Mesenchymal stem cell (in vitro differentiated cells and primary cell): ENCODE results near the gene MTA3.

Experiments used
- DNase-seq: peaks from one replicate; pipeline ENCODE4 v3.0.0-alpha.2; 2013
- H2AFZ ChIP-seq: one replicate; pipeline ENCODE4 v1.6.1; 2013; ENCODE audit warnings: low read depth, mild to moderate bottlenecking, control low read depth, inconsistent platforms, low read length, moderate library complexity
- H2AK5ac ChIP-seq: 2 replicates; pipeline ENCODE4 v1.6.1; 2013; ENCODE audit warnings: low read length, moderate library complexity, mild to moderate bottlenecking, inconsistent platforms; ENCODE audit not compliant: severe bottlenecking
- H2BK120ac ChIP-seq: one replicate; pipeline ENCODE4 v1.6.1; 2013; ENCODE audit warnings: low read depth, mild to moderate bottlenecking, inconsistent platforms, low read length, moderate library complexity
- H2BK12ac ChIP-seq, 2 experiments: one replicate each; pipeline ENCODE4 v1.6.1; 2013; ENCODE audit warnings: inconsistent platforms in 2 of 2, low read length in 2 of 2, mild to moderate bottlenecking in 2 of 2, moderate library complexity in 2 of 2, control low read depth in 1 of 2
- H2BK15ac ChIP-seq: one replicate; pipeline ENCODE4 v1.6.1; 2013; ENCODE audit warnings: mild to moderate bottlenecking, low read depth, inconsistent platforms; ENCODE audit not compliant: poor library complexity, severe bottlenecking
- H2BK5ac ChIP-seq: 2 replicates; pipeline ENCODE4 v1.6.1; 2013; ENCODE audit warnings: low read depth, mild to moderate bottlenecking, low read length, control low read depth, inconsistent platforms; ENCODE audit not compliant: poor library complexity, severe bottlenecking
- H3K14ac ChIP-seq, 2 experiments: one replicate each; pipeline ENCODE4 v1.6.1; 2013; ENCODE audit warnings: inconsistent platforms in 2 of 2, low read length in 2 of 2, control low read depth in 1 of 2, mild to moderate bottlenecking in 1 of 2, moderate library complexity in 1 of 2
- H3K18ac ChIP-seq, 2 experiments: one replicate each; pipeline ENCODE4 v1.6.1; 2013; ENCODE audit warnings: inconsistent platforms in 2 of 2, low read length in 2 of 2, control low read depth in 1 of 2, low read depth in 1 of 2, mild to moderate bottlenecking in 1 of 2
- H3K23ac ChIP-seq, 2 experiments: one replicate each; pipeline ENCODE4 v1.6.1; 2013; ENCODE audit warnings: inconsistent platforms in 2 of 2, low read length in 2 of 2, mild to moderate bottlenecking in 2 of 2, moderate library complexity in 2 of 2, control low read depth in 1 of 2
- H3K27ac ChIP-seq: 2 replicates; pipeline ENCODE4 v1.5.1; 2013; ENCODE audit warnings: mild to moderate bottlenecking, moderate library complexity, low read length, control low read depth, inconsistent platforms; ENCODE audit not compliant: poor library complexity, severe bottlenecking
- H3K27me3 ChIP-seq, 2 experiments: 2 replicates each; pipeline versions ENCODE4 v1.6.1 to v1.7.0; 2013; ENCODE audit warnings: low read length in 2 of 2, mild to moderate bottlenecking in 2 of 2, moderate library complexity in 2 of 2, control low read depth in 1 of 2, inconsistent platforms in 1 of 2; ENCODE audit not compliant: control insufficient read depth in 1 of 2, insufficient read depth in 1 of 2
- H3K36me3 ChIP-seq, 2 experiments: 2 replicates each; pipeline versions ENCODE4 v1.6.1 to v1.7.0; 2013; ENCODE audit warnings: low read length in 2 of 2, control low read depth in 1 of 2, inconsistent platforms in 1 of 2, low read depth in 1 of 2, mild to moderate bottlenecking in 1 of 2; ENCODE audit not compliant: insufficient read depth in 2 of 2, control insufficient read depth in 1 of 2
- H3K4ac ChIP-seq, 2 experiments: one replicate each; pipeline ENCODE4 v1.6.1; 2013; ENCODE audit warnings: inconsistent platforms in 2 of 2, low read length in 2 of 2, mild to moderate bottlenecking in 2 of 2, moderate library complexity in 2 of 2, control low read depth in 1 of 2, low read depth in 1 of 2
- H3K4me1 ChIP-seq: 2 replicates; pipeline ENCODE4 v1.6.1; 2013; ENCODE audit warnings: low read depth, low read length, control low read depth; ENCODE audit not compliant: control insufficient read depth, insufficient read depth
- H3K4me2 ChIP-seq: 2 replicates; pipeline ENCODE4 v1.6.1; 2013; ENCODE audit warnings: low read length, mild to moderate bottlenecking, inconsistent platforms; ENCODE audit not compliant: poor library complexity, severe bottlenecking
- H3K4me3 ChIP-seq, 2 experiments: 2 replicates each; pipeline versions ENCODE4 v1.5.1 to v1.7.0; 2013; ENCODE audit warnings: low read length in 2 of 2, mild to moderate bottlenecking in 2 of 2, control low read depth in 1 of 2, low read depth in 1 of 2; ENCODE audit not compliant: insufficient read depth in 1 of 2
- H3K79me1 ChIP-seq: replicated peaks from 2 replicates; pipeline ENCODE4 v1.6.1; 2013; ENCODE audit warnings: mild to moderate bottlenecking, control low read depth, low read length, inconsistent platforms; ENCODE audit not compliant: poor library complexity, severe bottlenecking
- H3K9ac ChIP-seq: 2 replicates; pipeline ENCODE4 v1.7.0; 2013; ENCODE audit warnings: mild to moderate bottlenecking, low read length, moderate library complexity
- H3K9me3 ChIP-seq: 2 replicates; pipeline ENCODE4 v1.7.0; 2013; ENCODE audit warnings: mild to moderate bottlenecking, low read length; ENCODE audit not compliant: control insufficient read depth
- H4K8ac ChIP-seq: one replicate; pipeline ENCODE4 v1.6.1; 2013; ENCODE audit warnings: inconsistent platforms, mild to moderate bottlenecking, low read length, moderate library complexity
- H4K91ac ChIP-seq: one replicate; pipeline ENCODE4 v1.6.1; 2013; ENCODE audit warnings: mild to moderate bottlenecking, low read length, inconsistent platforms
- WGBS: methylation state at CpG from one replicate; pipeline ENCODE4 v1.1.7; 2013; ENCODE audit warnings: mixed read lengths; 5-methylcytosine and 5-hydroxymethylcytosine counted together

Gene MTA3

GRCh38 chr2:42792087-42792582, 223.7 kb downstream of the MTA3 start:
- WGBS, result 3% methylated on average over 12 of the region's 18 CpGs
- DNase-seq, result no peak

GRCh38 chr2:42792583-42793333, 224.3 kb downstream of the MTA3 start, which contains the start of gene HAAO:
Gene HAAO (minus strand): TSS chr2:42792583. CDS start chr2:42792536, 47 bp downstream.
- H3K4me2 ChIP-seq, result peak within 1 kb of the TSS; percentile 96
- peak within 1 kb of the TSS; percentile 69 for H3K9ac ChIP-seq
- no peaks in the 10 kb centered on the region for H3K79me1 ChIP-seq
- peak within 1 kb of the TSS; percentile 88 for H2BK15ac ChIP-seq
- H2BK12ac ChIP-seq, result peak within 1 kb of the TSS in 1 of 2 experiments; percentile 43
- H3K36me3 ChIP-seq, result no peaks in the 10 kb centered on the region
- H3K14ac ChIP-seq, result peak within 1 kb of the TSS in 1 of 2 experiments; percentile 66
- H3K9me3 ChIP-seq, result no peaks in the 10 kb centered on the region
- H4K91ac ChIP-seq, result peak within 1 kb of the TSS; percentile 67
- H3K4ac ChIP-seq, result peak within 1 kb of the TSS; percentile 64 to 77
- peaks cover 13% of the 10 kb centered on the region for H3K4me1 ChIP-seq
- peaks cover 26 to 33% of the 10 kb centered on the region in 2 experiments for H3K27me3 ChIP-seq
- H2BK5ac ChIP-seq, result no peak within 1 kb of the TSS
- H2BK120ac ChIP-seq, result peak within 1 kb of the TSS; percentile 67
- H3K27ac ChIP-seq, result no peak within 1 kb of the TSS
- H3K4me3 ChIP-seq, result peak within 1 kb of the TSS; percentile 50 to 68
- peak within 1 kb of the TSS; percentile 86 for H2AFZ ChIP-seq
- 3% methylated on average over 69 of the region's 75 CpGs for WGBS
- peak within 1 kb of the TSS; percentile 81 for H4K8ac ChIP-seq
- peak; percentile 52 for DNase-seq
- peak within 1 kb of the TSS; percentile 42 for H3K23ac ChIP-seq
- H3K18ac ChIP-seq, result peak within 1 kb of the TSS; percentile 66 to 70
- H2AK5ac ChIP-seq, result no peak within 1 kb of the TSS

More at GRCh38 chr2:42792087-42792582, 223.7 kb downstream of the MTA3 start:
- Histone ChIP-seq H3K9me3 (no peaks in the 10 kb centered on the region), H3K23ac (no peak overlapping the region), H3K14ac (no peak overlapping the region), H2AK5ac (no peak overlapping the region), H2AFZ (peak overlapping the region; percentile 86), H3K79me1 (no peaks in the 10 kb centered on the region), H4K8ac (peak overlapping the region; percentile 52), H2BK12ac (no peak overlapping the region), H4K91ac (peak overlapping the region; percentile 16), H2BK5ac (no peak overlapping the region), H3K18ac (peak overlapping the region in 1 of 2 experiments; percentile 70), H3K4ac (peak overlapping the region in 1 of 2 experiments; percentile 64), H2BK120ac (peak overlapping the region; percentile 67), H3K27me3 (peaks cover 26 to 34% of the 10 kb centered on the region in 2 experiments), H2BK15ac (no peak overlapping the region), H3K36me3 (no peaks in the 10 kb centered on the region), H3K9ac (peak overlapping the region; percentile 69), H3K4me1 (peaks cover 13% of the 10 kb centered on the region), H3K4me3 (peak overlapping the region; percentile 50 to 68), H3K4me2 (peak overlapping the region; percentile 96), H3K27ac (no peak overlapping the region)

GRCh38 chr2:42793334-42794270, 225.2 kb downstream of the MTA3 start:
- H4K8ac ChIP-seq, result peak overlapping the region; percentile 81
- peaks cover 21 to 29% of the 10 kb centered on the region in 2 experiments for H3K27me3 ChIP-seq
- H4K91ac ChIP-seq, result peak overlapping the region; percentile 67
- 20% methylated on average over 21 of the region's 22 CpGs for WGBS
- H2BK12ac ChIP-seq, result peak overlapping the region in 1 of 2 experiments; percentile 43
- no peaks in the 10 kb centered on the region for H3K79me1 ChIP-seq
- peak; percentile 46 for DNase-seq
- H3K36me3 ChIP-seq, result no peaks in the 10 kb centered on the region
- H2BK15ac ChIP-seq, result no peak overlapping the region
- H3K9me3 ChIP-seq, result no peaks in the 10 kb centered on the region
- peak overlapping the region; percentile 25 to 66 for H3K18ac ChIP-seq
- H3K9ac ChIP-seq, result peak overlapping the region; percentile 69
- no peak overlapping the region for H2BK5ac ChIP-seq
- peak overlapping the region; percentile 44 to 68 for H3K4me3 ChIP-seq
- H3K23ac ChIP-seq, result no peak overlapping the region
- peak overlapping the region; percentile 96 for H3K4me2 ChIP-seq
- no peak overlapping the region for H2BK120ac ChIP-seq
- peak overlapping the region in 1 of 2 experiments; percentile 58 for H3K14ac ChIP-seq
- H2AFZ ChIP-seq, result no peak overlapping the region
- H3K4ac ChIP-seq, result peak overlapping the region in 1 of 2 experiments; percentile 77
- H2AK5ac ChIP-seq, result no peak overlapping the region
- H3K27ac ChIP-seq, result no peak overlapping the region
- peaks cover 13% of the 10 kb centered on the region for H3K4me1 ChIP-seq
